K562 (cell line): Measurements from ENCODE around the gene C17orf113. TPM values are rescaled to one million over a fixed set of nuclear protein-coding genes. Genes with fewer than 3 reads are reported as not detected.

ENCODE experiments used
- ATAC-seq: fragments of 200-7000 bp; cut with Tn5 transposase; 3 replicates; pipeline ENCODE4 v1.9.1; 2020; ENCODE audit warnings: moderate library complexity
- BruUV-seq: library from RNA; stranded (reverse); fragments of 400-500 nt; replicated peaks from 2 replicates; lab custom pipeline; 2021; lab: Mats Ljungman, UMichigan
- CTCF ChIA-PET: fragments of 300-600 bp; formaldehyde crosslinking; extraction: SDS; loops from one replicate; lab custom pipeline; 2021; ENCODE audit warnings: low intra/inter-chr PET ratio; lab: Yijun Ruan, JAX
- POLR2A ChIA-PET: fragments of 300-600, 350-650 bp; sonication (Branson Sonifier 250); formaldehyde crosslinking; extraction: SDS; loops from one replicate; lab custom pipeline; 2021; ENCODE audit warnings: antibody characterized with exemption, inconsistent platforms; lab: Yijun Ruan, JAX
- DNase-seq, 4 experiments: peaks; one replicate each; pipeline versions ENCODE4 v3.0.0 to v3.0.0-alpha.2; 2011 to 2018; ENCODE audit warnings: low spot score in 3 of 4, mixed read lengths in 3 of 4; ENCODE audit errors: extremely low read depth in 1 of 4
- FAIRE-seq: peaks from 2 replicates; lab custom pipeline; 2011; peaks lifted over from hg19 to GRCh38; lab: Jason Lieb, UNC
- H2AFZ ChIP-seq: 2 replicates; pipeline ENCODE4 v1.6.0; 2011; ENCODE audit warnings: low read depth, low read length, control low read depth, inconsistent platforms
- H3K27ac ChIP-seq: fragments of 200-600 bp; 3 replicates; pipeline ENCODE4 v1.8.0; 2011; ENCODE audit warnings: low read depth, mild to moderate bottlenecking, control low read depth, inconsistent platforms, low read length, moderate library complexity, mixed read lengths; ENCODE audit errors: extremely low read depth
- H3K27me3 ChIP-seq, 2 experiments: fragments of 300-600 bp in 1 of 2; 2 replicates in 1 of 2; 3 replicates in 1 of 2; pipeline versions ENCODE4 v1.6.0 to v1.8.0; 2011; ENCODE audit warnings: inconsistent platforms in 2 of 2, low read length in 2 of 2, mild to moderate bottlenecking in 1 of 2, mixed read lengths in 1 of 2, moderate library complexity in 1 of 2; ENCODE audit not compliant: control insufficient read depth in 2 of 2, insufficient read depth in 2 of 2
- H3K36me3 ChIP-seq: fragments of 300-600 bp; 3 replicates; pipeline ENCODE4 v1.8.0; 2011; ENCODE audit warnings: mild to moderate bottlenecking, low read length, inconsistent platforms; ENCODE audit not compliant: control insufficient read depth, insufficient read depth
- H3K4me1 ChIP-seq, 2 experiments: fragments of 200-600 bp in 1 of 2; replicated peaks in 1 of 2; 2 replicates in 1 of 2; 3 replicates in 1 of 2; pipeline versions ENCODE4 v1.5.1 to v1.8.0; 2011; ENCODE audit warnings: inconsistent platforms in 2 of 2, low read length in 2 of 2, mild to moderate bottlenecking in 1 of 2, mixed read lengths in 1 of 2, moderate library complexity in 1 of 2; ENCODE audit not compliant: control insufficient read depth in 2 of 2, insufficient read depth in 2 of 2
- H3K4me2 ChIP-seq: 2 replicates; pipeline ENCODE4 v1.6.1; 2011; ENCODE audit warnings: low read length, control low read depth, inconsistent platforms, mixed read lengths; ENCODE audit not compliant: insufficient read depth
- H3K4me3 ChIP-seq: fragments of 200-600 bp; sonication (generic), shearing (Covaris generic); 2 replicates; pipeline ENCODE4 v1.5.1; 2016; ENCODE audit warnings: control low read depth, inconsistent platforms
- H3K79me2 ChIP-seq: fragments of 200-600 bp; 3 replicates; pipeline ENCODE4 v1.8.0; 2011; ENCODE audit warnings: low read length, inconsistent platforms; ENCODE audit not compliant: control insufficient read depth, insufficient read depth
- H3K9ac ChIP-seq, 2 experiments: 2 replicates each; pipeline versions ENCODE4 v1.6.0 to v1.6.1; 2011; ENCODE audit warnings: low read depth in 2 of 2, low read length in 2 of 2, control low read depth in 1 of 2, inconsistent platforms in 1 of 2, mild to moderate bottlenecking in 1 of 2, mixed read lengths in 1 of 2; ENCODE audit not compliant: insufficient read depth in 1 of 2
- H3K9me1 ChIP-seq: one replicate; pipeline ENCODE4 v1.6.0; 2011; ENCODE audit warnings: inconsistent platforms, mild to moderate bottlenecking, low read length, moderate library complexity; ENCODE audit not compliant: control insufficient read depth, insufficient read depth
- H3K9me3 ChIP-seq: replicated peaks from 2 replicates; pipeline ENCODE4 v1.5.1; 2011; ENCODE audit warnings: low read depth, low read length, inconsistent platforms; ENCODE audit not compliant: control insufficient read depth, insufficient read depth
- H4K20me1 ChIP-seq: replicated peaks from 2 replicates; pipeline ENCODE4 v1.6.1; 2011; ENCODE audit warnings: low read length, inconsistent platforms, mixed read lengths; ENCODE audit not compliant: control insufficient read depth, insufficient read depth
- MEF2A ChIP-seq: IDR thresholded peaks from 2 replicates; pipeline ENCODE4 v1.6.1; 2011; ENCODE audit warnings: low read depth, mild to moderate bottlenecking, low read length, moderate library complexity; ENCODE audit not compliant: control insufficient read depth
- NFXL1 ChIP-seq: fragments of 450-650 bp; formaldehyde crosslinking; IDR thresholded peaks from 2 replicates; pipeline ENCODE4 v1.4.0; 2021; ENCODE audit warnings: mild to moderate bottlenecking
- RBM22 ChIP-seq: fragments of 200-400 bp; formaldehyde crosslinking; IDR thresholded peaks from 2 replicates; pipeline ENCODE4 v1.6.1; 2018; ENCODE audit warnings: low read length, low read depth; ENCODE audit not compliant: poor library complexity, severe bottlenecking
- RNF2 ChIP-seq: sonication (generic); IDR thresholded peaks from 2 replicates; pipeline ENCODE4 v1.6.1; 2016
- SMARCA4 ChIP-seq: fragments of 450-650 bp; IDR thresholded peaks from 2 replicates; pipeline ENCODE4 v1.6.1; 2016
- SMARCA5 ChIP-seq: fragments of 450-650 bp; IDR thresholded peaks from 2 replicates; pipeline ENCODE4 v1.6.1; 2016
- WGBS: fragments of 100-300 bp; shearing (Covaris generic); methylation state at CpG from one replicate; pipeline ENCODE4 v1.1.6; 2016; ENCODE audit warnings: low coverage, mixed read lengths; ENCODE audit not compliant: insufficient coverage; ENCODE audit errors: missing lambda C conversion rate; 5-methylcytosine and 5-hydroxymethylcytosine counted together
- in situ Hi-C: fragments of 300-500 bp; cut with MboI; formaldehyde crosslinking; loops from 4 replicates; pipeline ENCODE4 v1.15.0; 2018; ENCODE audit warnings: inconsistent platforms, mixed read lengths
- intact Hi-C: fragments of 100-400 bp; cut with micrococcal nuclease; formaldehyde crosslinking; loops from 2 replicates; pipeline ENCODE4 v1.14.2; 2022
- polyA plus RNA-seq, 8 experiments: library from polyadenylated mRNA; depleted of rRNA in 4 of 8; stranded (reverse) in 5 of 8; unstranded in 3 of 8; fragments of >200 nt; fragmentation: Nextera tagmentation in 2 of 8; fragmentation: Illumina TruSeq in 1 of 8; extraction: Ambion mirVana in 2 of 8; extraction: Trizol in 1 of 8; gene quantifications; 2 replicates each; pipeline versions ENCODE4 v1.2.1 to v1.2.3, GENCODE V29; 2011 to 2014; ENCODE audit warnings: inconsistent platforms in 1 of 8, missing spikeins in 1 of 8
- total RNA-seq, 7 experiments: library from RNA; depleted of rRNA in 6 of 7; stranded (reverse); fragments of >200 nt in 6 of 7; fragmentation: Illumina TruSeq in 2 of 7; extraction: Trizol in 2 of 7; gene quantifications; 2 replicates each; pipeline versions ENCODE4 v1.2.1 to v1.2.3, GENCODE V29; 2011 to 2021; ENCODE audit warnings: low replicate concordance in 1 of 7
- TF ChIP-seq, protein P1 (sequence below): fragments of 250-450 bp; sonication (Bioruptor Pico); IDR thresholded peaks from 2 replicates; pipeline ENCODE4 v1.4.0; 2020; ENCODE audit warnings: mild to moderate bottlenecking, moderate library complexity, borderline replicate concordance
- TF ChIP-seq, protein P2 (sequence below), 3 experiments: fragments of 200-800 bp in 1 of 3; fragments of 250-450 bp in 1 of 3; fragments of 450-650 bp in 1 of 3; sonication (Bioruptor Pico) in 1 of 3; sonication (Bioruptor generic) in 1 of 3; formaldehyde crosslinking in 1 of 3; IDR thresholded peaks; 2 replicates each; pipeline versions ENCODE4 v1.6.1 to v1.8.0; 2016 to 2022; ENCODE audit warnings: mild to moderate bottlenecking in 2 of 3, missing genetic modification characterization in 2 of 3, missing compliant biosample characterization in 1 of 3, moderate library complexity in 1 of 3

The C17orf113 gene
- total and polyA plus RNA-seq, 9 of the 15 experiments (the other 6 are each of a cell fraction or from before 2014, with no cell fraction given), result 0.10 to 1.2 (median 0.31) TPM

DNA sequence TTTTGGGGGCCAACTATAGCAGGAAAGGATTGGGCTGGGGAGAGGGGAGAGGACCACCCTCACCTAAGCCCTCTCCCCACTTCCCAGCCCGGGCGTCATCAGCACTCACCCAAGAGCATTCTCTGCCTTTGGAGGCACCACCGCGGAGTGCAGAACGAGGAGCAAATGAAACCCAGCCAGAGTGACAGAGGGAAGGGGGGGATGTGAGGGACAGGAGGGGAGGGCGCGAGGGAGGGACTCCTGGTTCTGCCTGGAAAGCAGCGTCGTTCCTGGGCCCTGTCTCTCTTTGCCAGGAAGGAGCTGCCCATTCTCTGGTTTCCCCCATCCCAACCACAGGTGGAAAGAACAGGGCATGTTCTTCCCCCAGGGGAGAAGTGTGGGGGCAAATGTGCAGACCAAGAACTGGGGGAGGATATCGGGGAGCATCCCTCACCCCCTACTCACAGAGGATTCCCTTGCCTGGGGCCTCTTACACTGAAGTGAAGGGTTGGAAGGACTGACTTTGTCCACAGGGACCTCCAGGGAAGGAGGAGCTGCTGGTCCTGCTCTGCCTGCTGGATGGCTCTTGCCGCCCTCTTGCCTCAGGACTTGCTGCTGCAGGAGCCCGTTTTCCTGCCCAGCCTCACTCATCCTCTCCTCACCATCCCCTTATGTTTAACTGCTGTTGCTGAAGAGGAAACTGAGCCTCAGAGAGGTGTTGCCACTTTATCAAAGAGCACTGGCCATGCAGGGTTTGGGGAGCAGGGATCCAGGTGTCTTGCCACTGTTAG lies 3.5 kb upstream of the C17orf113 start (continued):
- TF ChIP-seq, protein P1, sequence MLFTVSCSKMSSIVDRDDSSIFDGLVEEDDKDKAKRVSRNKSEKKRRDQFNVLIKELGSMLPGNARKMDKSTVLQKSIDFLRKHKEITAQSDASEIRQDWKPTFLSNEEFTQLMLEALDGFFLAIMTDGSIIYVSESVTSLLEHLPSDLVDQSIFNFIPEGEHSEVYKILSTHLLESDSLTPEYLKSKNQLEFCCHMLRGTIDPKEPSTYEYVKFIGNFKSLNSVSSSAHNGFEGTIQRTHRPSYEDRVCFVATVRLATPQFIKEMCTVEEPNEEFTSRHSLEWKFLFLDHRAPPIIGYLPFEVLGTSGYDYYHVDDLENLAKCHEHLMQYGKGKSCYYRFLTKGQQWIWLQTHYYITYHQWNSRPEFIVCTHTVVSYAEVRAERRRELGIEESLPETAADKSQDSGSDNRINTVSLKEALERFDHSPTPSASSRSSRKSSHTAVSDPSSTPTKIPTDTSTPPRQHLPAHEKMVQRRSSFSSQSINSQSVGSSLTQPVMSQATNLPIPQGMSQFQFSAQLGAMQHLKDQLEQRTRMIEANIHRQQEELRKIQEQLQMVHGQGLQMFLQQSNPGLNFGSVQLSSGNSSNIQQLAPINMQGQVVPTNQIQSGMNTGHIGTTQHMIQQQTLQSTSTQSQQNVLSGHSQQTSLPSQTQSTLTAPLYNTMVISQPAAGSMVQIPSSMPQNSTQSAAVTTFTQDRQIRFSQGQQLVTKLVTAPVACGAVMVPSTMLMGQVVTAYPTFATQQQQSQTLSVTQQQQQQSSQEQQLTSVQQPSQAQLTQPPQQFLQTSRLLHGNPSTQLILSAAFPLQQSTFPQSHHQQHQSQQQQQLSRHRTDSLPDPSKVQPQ (CRISPR knock-in tag), result no peak
- no peak for TF ChIP-seq NFXL1
- TF ChIP-seq RNF2, result no peak

DNA sequence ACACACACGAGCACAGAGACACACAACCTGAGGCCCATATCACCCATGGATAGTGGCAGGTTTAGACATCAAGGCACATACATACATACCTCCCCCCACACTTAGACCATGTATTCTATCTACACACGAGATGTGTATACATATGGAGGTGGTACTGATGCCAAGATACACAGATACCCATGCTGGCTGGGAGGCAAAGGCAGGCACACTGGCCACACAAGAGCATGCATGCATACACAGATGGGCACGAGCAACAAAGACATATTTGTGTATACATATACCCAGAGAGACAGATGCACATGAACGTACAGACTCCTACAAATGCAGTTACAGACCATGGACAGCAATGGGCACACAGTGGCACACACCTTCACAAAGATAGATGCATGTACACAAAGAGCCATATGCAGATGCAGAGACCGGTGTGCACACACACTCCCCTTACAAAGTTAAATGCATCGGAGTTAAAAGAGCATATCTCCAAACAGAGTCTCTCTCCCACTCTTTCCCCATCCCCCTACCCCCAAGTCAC lies 2.0 kb upstream of the C17orf113 start:
- Histone ChIP-seq H3K4me3 (no peak overlapping the region), H3K4me2 (no peak overlapping the region), H3K9me3 (no peaks in the 10 kb centered on the region), H4K20me1 (no peaks in the 10 kb centered on the region), H3K36me3 (no peaks in the 10 kb centered on the region), H3K27me3 (peaks cover 10 to 53% of the 10 kb centered on the region in 2 experiments; a peak in 4 of 5 replicates), H3K27ac (no peak overlapping the region), H3K9me1 (no peaks in the 10 kb centered on the region), H2AFZ (no peak overlapping the region), H3K4me1 (peaks cover 3 to 14% of the 10 kb centered on the region in 2 experiments; a peak in 3 of 5 replicates), H3K79me2 (no peaks in the 10 kb centered on the region), H3K9ac (no peak overlapping the region)
- in situ Hi-C loops, result no loop called here
- WGBS, result 12% methylated on average over 6 of the region's 6 CpGs
- POLR2A ChIA-PET, result no interaction called here
- BruUV-seq, result no TSS peak
- DNase-seq (no peak), ATAC-seq (no peak), FAIRE-seq (no peak)
- intact Hi-C loops, result no loop called here
- CTCF ChIA-PET, result no interaction called here
- no peak for TF ChIP-seq SMARCA5
- TF ChIP-seq, protein P2, sequence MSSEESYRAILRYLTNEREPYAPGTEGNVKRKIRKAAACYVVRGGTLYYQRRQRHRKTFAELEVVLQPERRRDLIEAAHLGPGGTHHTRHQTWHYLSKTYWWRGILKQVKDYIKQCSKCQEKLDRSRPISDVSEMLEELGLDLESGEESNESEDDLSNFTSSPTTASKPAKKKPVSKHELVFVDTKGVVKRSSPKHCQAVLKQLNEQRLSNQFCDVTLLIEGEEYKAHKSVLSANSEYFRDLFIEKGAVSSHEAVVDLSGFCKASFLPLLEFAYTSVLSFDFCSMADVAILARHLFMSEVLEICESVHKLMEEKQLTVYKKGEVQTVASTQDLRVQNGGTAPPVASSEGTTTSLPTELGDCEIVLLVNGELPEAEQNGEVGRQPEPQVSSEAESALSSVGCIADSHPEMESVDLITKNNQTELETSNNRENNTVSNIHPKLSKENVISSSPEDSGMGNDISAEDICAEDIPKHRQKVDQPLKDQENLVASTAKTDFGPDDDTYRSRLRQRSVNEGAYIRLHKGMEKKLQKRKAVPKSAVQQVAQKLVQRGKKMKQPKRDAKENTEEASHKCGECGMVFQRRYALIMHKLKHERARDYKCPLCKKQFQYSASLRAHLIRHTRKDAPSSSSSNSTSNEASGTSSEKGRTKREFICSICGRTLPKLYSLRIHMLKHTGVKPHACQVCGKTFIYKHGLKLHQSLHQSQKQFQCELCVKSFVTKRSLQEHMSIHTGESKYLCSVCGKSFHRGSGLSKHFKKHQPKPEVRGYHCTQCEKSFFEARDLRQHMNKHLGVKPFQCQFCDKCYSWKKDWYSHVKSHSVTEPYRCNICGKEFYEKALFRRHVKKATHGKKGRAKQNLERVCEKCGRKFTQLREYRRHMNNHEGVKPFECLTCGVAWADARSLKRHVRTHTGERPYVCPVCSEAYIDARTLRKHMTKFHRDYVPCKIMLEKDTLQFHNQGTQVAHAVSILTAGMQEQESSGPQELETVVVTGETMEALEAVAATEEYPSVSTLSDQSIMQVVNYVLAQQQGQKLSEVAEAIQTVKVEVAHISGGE (CRISPR knock-in tag; IDR thresholded peaks at IDR 0.05), result no peak
- no peak for TF ChIP-seq SMARCA4
- TF ChIP-seq RBM22, result no peak
- no peak for TF ChIP-seq MEF2A
